OCI-LY1 (cell line): ENCODE measurements around the gene TRAPPC14.

ENCODE experiments used
- EZH2 ChIP-seq: fragments of 200-600 bp; sonication (generic), shearing (Covaris generic); IDR thresholded peaks from 2 replicates; pipeline ENCODE4 v1.8.0; 2017; ENCODE audit warnings: borderline replicate concordance, mixed run types, mild to moderate bottlenecking, antibody characterized with exemption, low read length, moderate library complexity, mixed read lengths
- TF ChIP-seq, protein P1 (sequence below): fragments of 200-600 bp; sonication (generic), shearing (Covaris generic); IDR thresholded peaks from 2 replicates; pipeline ENCODE4 v1.5.1; 2017; ENCODE audit warnings: mild to moderate bottlenecking, antibody characterized with exemption, low read length, moderate library complexity, mixed read lengths

DNA sequence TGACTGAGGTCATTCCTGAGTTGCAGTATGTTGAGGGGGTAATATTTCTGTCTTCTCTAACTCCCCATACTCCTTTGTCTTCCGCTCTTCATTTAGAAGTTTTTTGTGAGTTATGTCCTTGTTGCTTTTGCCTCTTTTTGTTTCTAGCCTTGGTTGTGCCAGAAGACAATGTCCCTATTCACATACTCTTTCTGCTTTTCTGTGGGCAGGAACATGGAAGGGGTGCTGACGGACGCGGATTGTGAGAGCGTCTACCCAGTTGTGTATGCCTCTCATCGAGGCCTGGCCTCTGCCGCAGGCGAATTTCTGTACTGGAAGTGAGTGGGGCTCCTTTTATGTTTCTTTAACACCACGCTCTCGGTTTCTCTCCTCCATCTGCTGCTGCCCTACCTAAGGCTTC lies 39.7 kb upstream of the TRAPPC14 start:
- TF ChIP-seq, protein P1, sequence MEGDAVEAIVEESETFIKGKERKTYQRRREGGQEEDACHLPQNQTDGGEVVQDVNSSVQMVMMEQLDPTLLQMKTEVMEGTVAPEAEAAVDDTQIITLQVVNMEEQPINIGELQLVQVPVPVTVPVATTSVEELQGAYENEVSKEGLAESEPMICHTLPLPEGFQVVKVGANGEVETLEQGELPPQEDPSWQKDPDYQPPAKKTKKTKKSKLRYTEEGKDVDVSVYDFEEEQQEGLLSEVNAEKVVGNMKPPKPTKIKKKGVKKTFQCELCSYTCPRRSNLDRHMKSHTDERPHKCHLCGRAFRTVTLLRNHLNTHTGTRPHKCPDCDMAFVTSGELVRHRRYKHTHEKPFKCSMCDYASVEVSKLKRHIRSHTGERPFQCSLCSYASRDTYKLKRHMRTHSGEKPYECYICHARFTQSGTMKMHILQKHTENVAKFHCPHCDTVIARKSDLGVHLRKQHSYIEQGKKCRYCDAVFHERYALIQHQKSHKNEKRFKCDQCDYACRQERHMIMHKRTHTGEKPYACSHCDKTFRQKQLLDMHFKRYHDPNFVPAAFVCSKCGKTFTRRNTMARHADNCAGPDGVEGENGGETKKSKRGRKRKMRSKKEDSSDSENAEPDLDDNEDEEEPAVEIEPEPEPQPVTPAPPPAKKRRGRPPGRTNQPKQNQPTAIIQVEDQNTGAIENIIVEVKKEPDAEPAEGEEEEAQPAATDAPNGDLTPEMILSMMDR: no peak
- TF ChIP-seq EZH2: no peak
